ENCODE measurements around the gene UGT1A1.

The UGT1A1 gene

DNA sequence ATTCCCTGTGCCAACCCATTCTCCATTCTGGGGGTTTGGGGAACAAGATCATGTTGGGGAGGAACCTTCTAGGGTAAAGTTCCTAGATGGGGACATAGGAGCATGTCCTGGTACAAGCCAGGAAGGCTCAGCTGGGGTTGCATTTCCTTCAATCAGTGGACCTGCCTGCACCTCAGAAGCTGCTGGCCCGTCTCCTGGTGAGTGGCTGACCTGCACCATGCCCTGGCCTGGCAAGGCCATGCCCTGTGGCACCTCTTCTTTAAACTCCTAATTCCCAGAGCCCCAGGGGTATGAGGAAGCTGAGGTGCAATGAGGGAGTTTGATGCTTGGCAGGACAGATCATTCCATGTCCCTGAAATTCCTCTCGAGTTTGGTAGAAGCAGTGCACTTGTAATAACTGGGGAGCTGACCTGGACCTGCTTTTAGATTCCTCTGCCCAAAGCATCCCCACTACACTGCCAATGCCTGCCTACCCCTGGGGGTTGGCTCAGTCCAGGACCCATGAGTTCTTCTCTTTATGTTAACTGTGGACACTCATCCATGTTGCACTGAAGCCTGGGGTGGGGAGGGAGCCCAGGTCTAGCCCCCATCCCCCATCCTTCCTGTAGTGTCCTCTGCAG, 43.3 kb downstream of the UGT1A1 start:
- TF ChIP-seq, protein P1, sequence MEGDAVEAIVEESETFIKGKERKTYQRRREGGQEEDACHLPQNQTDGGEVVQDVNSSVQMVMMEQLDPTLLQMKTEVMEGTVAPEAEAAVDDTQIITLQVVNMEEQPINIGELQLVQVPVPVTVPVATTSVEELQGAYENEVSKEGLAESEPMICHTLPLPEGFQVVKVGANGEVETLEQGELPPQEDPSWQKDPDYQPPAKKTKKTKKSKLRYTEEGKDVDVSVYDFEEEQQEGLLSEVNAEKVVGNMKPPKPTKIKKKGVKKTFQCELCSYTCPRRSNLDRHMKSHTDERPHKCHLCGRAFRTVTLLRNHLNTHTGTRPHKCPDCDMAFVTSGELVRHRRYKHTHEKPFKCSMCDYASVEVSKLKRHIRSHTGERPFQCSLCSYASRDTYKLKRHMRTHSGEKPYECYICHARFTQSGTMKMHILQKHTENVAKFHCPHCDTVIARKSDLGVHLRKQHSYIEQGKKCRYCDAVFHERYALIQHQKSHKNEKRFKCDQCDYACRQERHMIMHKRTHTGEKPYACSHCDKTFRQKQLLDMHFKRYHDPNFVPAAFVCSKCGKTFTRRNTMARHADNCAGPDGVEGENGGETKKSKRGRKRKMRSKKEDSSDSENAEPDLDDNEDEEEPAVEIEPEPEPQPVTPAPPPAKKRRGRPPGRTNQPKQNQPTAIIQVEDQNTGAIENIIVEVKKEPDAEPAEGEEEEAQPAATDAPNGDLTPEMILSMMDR (IDR thresholded peaks at IDR 0.05; ENCODE audit: low read depth, low read length), result no peak
- DNase-seq, result no peak

GRCh38 chr2:233803994-233804393, 43.9 kb downstream of the UGT1A1 start:
- H3K4me1 ChIP-seq, result no peaks in the 10 kb centered on the region
- H3K27me3 ChIP-seq, result peaks cover 12% of the 10 kb centered on the region
- TF ChIP-seq, protein P1 (IDR thresholded peaks at IDR 0.05; ENCODE audit: low read depth, low read length), result no peak
- no peaks in the 10 kb centered on the region for H3K36me3 ChIP-seq
- H3K4me3 ChIP-seq (ENCODE audit: low read depth, low read length), result no peak overlapping the region
- H3K9me3 ChIP-seq, result no peaks in the 10 kb centered on the region
- no peak for DNase-seq

More for the DNA sequence above, 43.3 kb downstream of the UGT1A1 start:
- Histone ChIP-seq H3K36me3 (no peaks in the 10 kb centered on the region), H3K4me3 (ENCODE audit: low read depth, low read length) (no peak overlapping the region), H3K9me3 (no peaks in the 10 kb centered on the region), H3K4me1 (no peaks in the 10 kb centered on the region), H3K27me3 (peaks cover 6% of the 10 kb centered on the region; the same call in 1 of the 2 replicates)

GRCh38 chr2:233807215-233807865, 47.3 kb downstream of the UGT1A1 start:
- Histone ChIP-seq H3K4me3 (ENCODE audit: low read depth, low read length) (no peak overlapping the region), H3K9me3 (no peaks in the 10 kb centered on the region), H3K36me3 (no peaks in the 10 kb centered on the region), H3K27me3 (peaks cover 17% of the 10 kb centered on the region), H3K4me1 (no peaks in the 10 kb centered on the region)
- TF ChIP-seq, protein P1 (IDR thresholded peaks at IDR 0.05; ENCODE audit: low read depth, low read length), result no peak
- DNase-seq, result no peak

GRCh38 chr2:233807966-233808935, 48.2 kb downstream of the UGT1A1 start:
- H3K27me3 ChIP-seq, result peaks cover 17% of the 10 kb centered on the region
- TF ChIP-seq, protein P1 (IDR thresholded peaks at IDR 0.05; ENCODE audit: low read depth, low read length), result no peak

DNA sequence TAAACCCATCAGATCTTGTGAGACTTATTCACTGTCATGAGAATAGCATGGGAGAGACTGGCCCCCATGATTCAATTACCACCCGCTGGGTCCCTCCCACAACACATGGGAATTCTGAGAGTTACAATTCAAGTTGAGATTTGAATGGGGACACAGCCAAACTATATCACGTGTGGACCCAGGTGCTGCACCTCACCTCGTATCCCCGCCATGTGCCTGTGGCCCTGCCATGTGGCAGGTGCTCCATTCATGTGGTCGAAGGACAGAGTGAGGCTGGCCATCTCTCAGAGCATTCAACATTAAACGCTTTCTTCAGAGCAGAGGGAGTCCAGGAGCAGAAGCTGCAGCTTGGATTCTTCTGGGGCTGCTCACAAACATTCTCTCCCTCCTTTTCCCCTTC, 50.3 kb downstream of the UGT1A1 start:
- TF ChIP-seq, protein P1 (IDR thresholded peaks at IDR 0.05; ENCODE audit: low read depth, low read length), result no peak
- Histone ChIP-seq H3K27me3 (peaks cover 17% of the 10 kb centered on the region), H3K9me3 (no peaks in the 10 kb centered on the region), H3K4me3 (ENCODE audit: low read depth, low read length) (no peak overlapping the region), H3K4me1 (no peaks in the 10 kb centered on the region), H3K36me3 (no peaks in the 10 kb centered on the region)
- DNase-seq, result no peak

More at GRCh38 chr2:233807966-233808935, 48.2 kb downstream of the UGT1A1 start:
- no peaks in the 10 kb centered on the region for H3K36me3 ChIP-seq
- DNase-seq, result no peak
- no peak overlapping the region for H3K4me3 ChIP-seq (ENCODE audit: low read depth, low read length)
- no peaks in the 10 kb centered on the region for H3K4me1 ChIP-seq
- H3K9me3 ChIP-seq, result no peaks in the 10 kb centered on the region

Measured in BE2C (cell line).